IMR-90 (cell line): Measurements from ENCODE around the gene RAI1. TPM values are rescaled to one million over a fixed set of nuclear protein-coding genes. Genes with fewer than 3 reads are reported as not detected.
"Not testable (repeated sequence)": the region's sequence is repeated elsewhere in the genome, so short reads cannot be mapped to it uniquely, and the experiment has no call there.

Experiments used
- ATAC-seq: fragments of 200-7000 bp; cut with Tn5 transposase; 2 replicates; pipeline ENCODE4 v1.9.1; 2020; ENCODE audit warnings: low read depth, mild to moderate bottlenecking, moderate library complexity
- BruUV-seq: library from RNA; stranded (reverse); fragments of 400-500 nt; replicated peaks from 2 replicates; lab custom pipeline; 2021; lab: Mats Ljungman, UMichigan
- CTCF ChIA-PET: fragments of 300-600 bp; formaldehyde crosslinking; extraction: SDS; loops from one replicate; lab custom pipeline; 2021; ENCODE audit warnings: antibody characterized with exemption; lab: Yijun Ruan, JAX
- POLR2A ChIA-PET: fragments of 300-600 bp; sonication (Branson Sonifier 250); formaldehyde crosslinking; loops from one replicate; lab custom pipeline; 2022; ENCODE audit warnings: antibody characterized with exemption; ENCODE audit not compliant: unreplicated experiment; lab: Charles Lee
- DNase-seq: peaks from one replicate; pipeline ENCODE4 v3.0.0; 2013
- H2AFZ ChIP-seq: replicated peaks from 2 replicates; pipeline ENCODE3; 2013; ENCODE audit warnings: low read length, mild to moderate bottlenecking; ENCODE audit not compliant: poor library complexity
- H2AK5ac ChIP-seq: 2 replicates; pipeline ENCODE4 v1.6.1; 2013; ENCODE audit warnings: low read depth, low read length, inconsistent platforms
- H2AK9ac ChIP-seq: replicated peaks from 2 replicates; pipeline ENCODE3; 2013; ENCODE audit warnings: mild to moderate bottlenecking, low read depth, low read length, moderate library complexity; ENCODE audit not compliant: poor library complexity
- H2BK120ac ChIP-seq: 2 replicates; pipeline ENCODE4 v1.6.1; 2013; ENCODE audit warnings: low read depth, low read length, inconsistent platforms
- H2BK15ac ChIP-seq: 3 replicates; pipeline ENCODE4 v1.6.1; 2013; ENCODE audit warnings: low read depth, low read length, inconsistent platforms
- H2BK20ac ChIP-seq: 2 replicates; pipeline ENCODE4 v1.6.1; 2013; ENCODE audit warnings: low read depth, mild to moderate bottlenecking, inconsistent platforms, low read length, moderate library complexity
- H2BK5ac ChIP-seq: 2 replicates; pipeline ENCODE4 v1.6.1; 2013; ENCODE audit warnings: mild to moderate bottlenecking, low read depth, low read length, inconsistent platforms; ENCODE audit not compliant: poor library complexity, severe bottlenecking
- H3K14ac ChIP-seq: replicated peaks from 2 replicates; pipeline ENCODE4 v1.6.1; 2013; ENCODE audit warnings: low read depth, low read length, inconsistent platforms
- H3K18ac ChIP-seq: 2 replicates; pipeline ENCODE4 v1.6.1; 2013; ENCODE audit warnings: low read depth, low read length, control low read depth
- H3K23ac ChIP-seq: 2 replicates; pipeline ENCODE4 v1.6.1; 2013; ENCODE audit warnings: low read depth, low read length, inconsistent platforms
- H3K27ac ChIP-seq: 2 replicates; pipeline ENCODE4 v1.5.1; 2013; ENCODE audit warnings: mild to moderate bottlenecking, control low read depth, low read length; ENCODE audit not compliant: insufficient read depth
- H3K27me3 ChIP-seq: 2 replicates; pipeline ENCODE4 v1.6.1; 2013; ENCODE audit warnings: low read length; ENCODE audit not compliant: control insufficient read depth, insufficient read depth
- H3K36me3 ChIP-seq: 2 replicates; pipeline ENCODE4 v1.6.1; 2013; ENCODE audit warnings: low read length, mixed read lengths; ENCODE audit not compliant: control insufficient read depth, insufficient read depth
- H3K4ac ChIP-seq: 2 replicates; pipeline ENCODE4 v1.6.1; 2013; ENCODE audit warnings: low read depth, low read length, inconsistent platforms
- H3K4me1 ChIP-seq: 2 replicates; pipeline ENCODE4 v1.6.1; 2013; ENCODE audit warnings: low read length, mixed read lengths; ENCODE audit not compliant: control insufficient read depth, insufficient read depth
- H3K4me2 ChIP-seq: 2 replicates; pipeline ENCODE4 v1.6.1; 2013; ENCODE audit warnings: low read depth, mild to moderate bottlenecking, control low read depth, low read length, moderate library complexity
- H3K4me3 ChIP-seq: 2 replicates; pipeline ENCODE4 v1.5.1; 2013; ENCODE audit warnings: low read depth, mild to moderate bottlenecking, control low read depth, low read length, moderate library complexity; ENCODE audit not compliant: insufficient read depth
- H3K56ac ChIP-seq: 2 replicates; pipeline ENCODE4 v1.6.1; 2013; ENCODE audit warnings: low read length, inconsistent platforms; ENCODE audit not compliant: insufficient read depth; ENCODE audit errors: extremely low read depth
- H3K79me1 ChIP-seq, 2 experiments: 2 replicates each; pipeline ENCODE4 v1.6.1; 2013; ENCODE audit warnings: low read length in 2 of 2, inconsistent platforms in 1 of 2, low read depth in 1 of 2
- H3K9ac ChIP-seq: 2 replicates; pipeline ENCODE4 v1.6.1; 2013; ENCODE audit warnings: low read depth, low read length, control low read depth
- H3K9me1 ChIP-seq: 2 replicates; pipeline ENCODE4 v1.6.1; 2013; ENCODE audit warnings: low read length, inconsistent platforms; ENCODE audit not compliant: insufficient read depth
- H3K9me3 ChIP-seq: 2 replicates; pipeline ENCODE4 v1.6.1; 2013; ENCODE audit warnings: low read length; ENCODE audit not compliant: control insufficient read depth, insufficient read depth
- H4K20me1 ChIP-seq: 2 replicates; pipeline ENCODE4 v1.6.1; 2013; ENCODE audit warnings: low read length, inconsistent platforms; ENCODE audit not compliant: insufficient read depth
- H4K5ac ChIP-seq: 2 replicates; pipeline ENCODE4 v1.6.1; 2013; ENCODE audit warnings: mild to moderate bottlenecking, low read depth, low read length, control low read depth
- H4K8ac ChIP-seq, 2 experiments: 2 replicates each; pipeline ENCODE4 v1.6.1; 2013; ENCODE audit warnings: low read depth in 2 of 2, low read length in 2 of 2, control low read depth in 1 of 2, inconsistent platforms in 1 of 2
- H4K91ac ChIP-seq: 2 replicates; pipeline ENCODE4 v1.6.1; 2013; ENCODE audit warnings: low read depth, low read length, inconsistent platforms; ENCODE audit not compliant: insufficient read depth
- RCOR1 ChIP-seq: IDR thresholded peaks from 2 replicates; pipeline ENCODE4 v1.6.1; 2012; ENCODE audit warnings: mild to moderate bottlenecking, low read length, improper control_type of control experiment; ENCODE audit not compliant: insufficient replicate concordance
- WGBS, 2 experiments: methylation state at CpG; one replicate each; pipeline versions ENCODE4 v1.1.5 to v1.1.7; 2013; ENCODE audit warnings: missing lambda C conversion rate in 2 of 2; ENCODE audit not compliant: insufficient read length in 1 of 2; ENCODE audit errors: extremely low coverage in 2 of 2; 5-methylcytosine and 5-hydroxymethylcytosine counted together
- dilution Hi-C: fragments of 300-500 bp; cut with HindIII; formaldehyde crosslinking; loops from one replicate; pipeline ENCODE4 v1.14.3; 2018; ENCODE audit warnings: low sequenced_read_pairs; ENCODE audit not compliant: unreplicated experiment
- in situ Hi-C: fragments of 300-500 bp; cut with MboI; formaldehyde crosslinking; loops from 3 replicates; pipeline ENCODE4 v1.14.3; 2019; ENCODE audit warnings: low sequenced_read_pairs, inconsistent platforms, mixed read lengths
- intact Hi-C: fragments of 100-400 bp; cut with micrococcal nuclease; formaldehyde crosslinking; loops from 2 replicates; pipeline ENCODE4 v1.10.0; 2022
- polyA plus RNA-seq, 3 experiments: library from polyadenylated mRNA; depleted of rRNA; stranded (reverse); fragments of >200 nt; gene quantifications; 2 replicates each; pipeline ENCODE4 v1.2.3, GENCODE V29; 2012; ENCODE audit warnings: low replicate concordance in 1 of 3
- total RNA-seq: library from RNA; depleted of rRNA; stranded (reverse); fragments of >200 nt; gene quantifications from 2 replicates; pipeline ENCODE4 v1.2.3, GENCODE V29; 2012

RAI1 gene
- total and polyA plus RNA-seq, 2 of the 4 experiments (the other 2 are of a cell fraction) = 1.8 to 10.5 TPM

DNA sequence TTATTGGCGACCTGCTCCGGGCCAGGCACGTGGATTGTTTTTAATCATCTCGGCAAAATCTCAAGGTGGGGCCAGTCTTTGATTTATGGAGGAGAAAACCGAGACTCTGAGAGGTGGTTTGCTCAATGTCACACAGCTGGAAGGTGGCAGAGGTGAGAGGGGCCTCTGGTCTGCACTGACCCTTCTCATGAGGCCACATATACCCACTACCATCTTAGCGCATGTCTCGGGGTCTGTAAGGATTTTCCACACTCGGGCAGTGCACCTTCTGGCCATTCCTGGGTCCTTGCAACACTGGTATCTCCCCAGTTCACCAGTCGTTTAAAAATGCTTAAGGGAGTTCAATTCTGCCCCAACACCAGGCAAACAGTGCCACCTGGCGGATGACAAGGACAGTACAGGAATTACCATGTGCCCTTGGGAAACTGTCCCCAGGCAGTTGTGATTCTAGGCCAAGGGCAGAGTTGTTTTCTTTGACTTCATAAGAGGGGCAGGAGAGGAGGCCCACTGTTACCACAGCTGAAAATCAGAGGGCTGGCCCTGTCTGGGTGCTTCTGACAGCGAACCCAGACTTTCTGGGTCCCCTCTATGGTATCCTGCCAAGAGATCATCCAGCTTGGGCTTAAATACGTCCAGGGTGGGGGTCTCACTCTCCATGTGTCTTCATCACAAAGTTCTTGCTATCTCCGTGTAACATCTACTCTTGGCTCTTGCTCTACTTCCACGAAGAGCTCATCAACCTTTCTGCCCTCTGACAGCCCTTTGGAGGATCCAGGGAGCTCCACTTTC, 39.4 kb upstream of the RAI1 start (continued):
- no peak for TF ChIP-seq RCOR1

DNA sequence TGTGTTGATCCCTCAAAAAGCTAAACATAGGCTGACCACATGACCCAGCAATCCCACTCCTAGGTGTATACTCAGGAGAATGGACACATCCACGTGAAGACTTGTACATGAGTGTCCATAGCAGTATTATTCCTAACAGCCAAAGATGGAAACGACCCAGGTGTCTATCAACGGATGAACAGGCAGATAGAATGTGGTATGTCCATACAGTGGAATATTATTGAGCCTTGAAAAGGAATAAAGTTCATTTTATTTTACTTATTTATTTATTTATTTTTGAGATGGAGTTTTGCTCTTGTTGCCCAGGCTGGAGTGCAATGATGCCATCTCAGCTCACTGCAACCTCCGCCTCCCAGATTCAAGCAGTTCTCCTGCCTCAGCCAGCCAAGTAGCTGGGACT, 36.1 kb upstream of the RAI1 start:
- H2AK9ac ChIP-seq, ATAC-seq, H4K20me1 ChIP-seq, H3K56ac ChIP-seq, H2AK5ac ChIP-seq, DNase-seq, H4K5ac ChIP-seq, intact Hi-C loops, H3K36me3 ChIP-seq, H3K14ac ChIP-seq, H2BK120ac ChIP-seq, H3K9me3 ChIP-seq, H2AFZ ChIP-seq, H3K4ac ChIP-seq, H3K4me3 ChIP-seq, H3K9me1 ChIP-seq, BruUV-seq, H4K8ac ChIP-seq, H2BK20ac ChIP-seq, H3K18ac ChIP-seq, CTCF ChIA-PET, H3K9ac ChIP-seq, H4K91ac ChIP-seq, H3K79me1 ChIP-seq, H3K4me1 ChIP-seq, H2BK15ac ChIP-seq, H3K4me2 ChIP-seq, H2BK5ac ChIP-seq, H3K27ac ChIP-seq, dilution Hi-C loops, POLR2A ChIA-PET, H3K23ac ChIP-seq: not testable (repeated sequence)
- WGBS, 2 experiments = 100% methylated on average over 1 of the region's 4 CpGs; no CpG with 5 or more reads in 1 of the 2 experiments
- in situ Hi-C loops = loop anchor here (25.0 kb wide), 1 partner anchor 633 kb away; no protein-coding TSS in a partner anchor
- peaks cover 21% of the 10 kb centered on the region for H3K27me3 ChIP-seq
